Measurements from ENCODE around the gene LZTR1.

- TF ChIP-seq CTCF (IDR thresholded peaks at IDR 0.05; ENCODE audit: low read depth, low read length, missing input control) (no peak), YY1 (IDR thresholded peaks at IDR 0.05) (no peak), RXRA (IDR thresholded peaks at IDR 0.05) (no peak), EGR1 (IDR thresholded peaks at IDR 0.05; ENCODE audit: low read depth in 2 of 2) (no peak), JUND (IDR thresholded peaks at IDR 0.05) (no peak), GABPA (IDR thresholded peaks at IDR 0.05 in 1 of 2, conservative IDR thresholded peaks at IDR 0.05 in 1 of 2) (no peak), REST (IDR thresholded peaks at IDR 0.05) (no peak)
Measured at GRCh38 chr22:21016644-21017420, 34.7 kb downstream of the LZTR1 start.

Data from liver (tissue), 3 donors.